Osteoblast (primary cell): ENCODE results near the gene SIGLEC11. TPM values are rescaled to one million over a fixed set of nuclear protein-coding genes. Genes with fewer than 3 reads are reported as not detected.

Experiments used
- DNase-seq: peaks from one replicate; pipeline ENCODE4 v3.0.0; 2011; ENCODE audit warnings: low spot score, mixed read lengths; ENCODE audit not compliant: insufficient read length; ENCODE audit errors: missing footprints
- H2AFZ ChIP-seq: 2 replicates; pipeline ENCODE4 v1.6.0; 2011; ENCODE audit warnings: mild to moderate bottlenecking, low read length
- H3K27ac ChIP-seq: 2 replicates; pipeline ENCODE4 v1.5.1; 2011; ENCODE audit warnings: mild to moderate bottlenecking, low read depth, low read length, moderate library complexity
- H3K27me3 ChIP-seq: 2 replicates; pipeline ENCODE4 v1.6.0; 2012; ENCODE audit warnings: mild to moderate bottlenecking, control low read depth, inconsistent platforms, low read length, moderate library complexity; ENCODE audit not compliant: insufficient read depth
- H3K36me3 ChIP-seq: 2 replicates; pipeline ENCODE4 v1.5.1; 2011; ENCODE audit warnings: mild to moderate bottlenecking, low read length, control low read depth, moderate library complexity; ENCODE audit not compliant: insufficient read depth
- H3K4me1 ChIP-seq: 2 replicates; pipeline ENCODE4 v1.5.1; 2011; ENCODE audit warnings: mild to moderate bottlenecking, low read length, control low read depth, moderate library complexity; ENCODE audit not compliant: insufficient read depth
- H3K4me2 ChIP-seq: 2 replicates; pipeline ENCODE4 v1.6.0; 2011; ENCODE audit warnings: mild to moderate bottlenecking, low read length; ENCODE audit not compliant: insufficient read depth
- H3K4me3 ChIP-seq: fragments of 200-600 bp; sonication (generic); 3 replicates; pipeline ENCODE4 v1.5.1; 2012; ENCODE audit warnings: mild to moderate bottlenecking, low read length, inconsistent platforms; ENCODE audit not compliant: insufficient read depth
- H3K79me2 ChIP-seq: 2 replicates; pipeline ENCODE4 v1.6.0; 2012; ENCODE audit warnings: mild to moderate bottlenecking, low read length, control low read depth, inconsistent platforms; ENCODE audit not compliant: insufficient read depth
- H3K9me3 ChIP-seq: 2 replicates; pipeline ENCODE4 v1.5.1; 2011; ENCODE audit warnings: low read depth, low read length, control low read depth
- H4K20me1 ChIP-seq: 2 replicates; pipeline ENCODE4 v1.6.0; 2012; ENCODE audit warnings: mild to moderate bottlenecking, low read length, control low read depth; ENCODE audit not compliant: insufficient read depth
- total RNA-seq: library from RNA; depleted of rRNA; stranded (reverse); fragments of >200 nt; gene quantifications from 2 replicates; pipeline ENCODE4 v1.2.3, GENCODE V29; 2012
- TF ChIP-seq, protein P1 (sequence below): IDR thresholded peaks from 2 replicates; pipeline ENCODE4 v1.5.1; 2011; ENCODE audit warnings: mild to moderate bottlenecking, low read depth, low read length, moderate library complexity; ENCODE audit errors: extremely low read depth

The SIGLEC11 gene
- total RNA-seq, 1 donor: under 0.01 TPM

DNA sequence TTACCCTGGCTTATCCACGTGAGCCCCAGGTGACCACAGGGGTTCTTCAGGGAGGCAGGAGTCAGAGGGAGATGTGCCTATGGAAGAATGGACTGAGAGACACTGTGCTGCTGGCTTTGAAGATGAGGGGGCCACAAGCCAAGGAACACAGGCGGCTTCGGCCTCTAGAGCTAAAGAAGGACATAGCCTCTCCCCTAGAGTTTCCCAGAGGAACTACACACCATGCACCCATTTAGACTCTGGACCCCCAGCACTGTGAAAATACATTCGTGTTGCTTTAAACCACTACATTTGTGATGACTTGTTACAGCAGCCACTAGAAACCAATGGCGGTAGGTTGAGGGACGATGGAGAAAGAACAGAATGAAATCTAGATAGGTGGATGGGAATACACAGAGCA is 45.7 kb downstream of the SIGLEC11 start:
- TF ChIP-seq, protein P1, sequence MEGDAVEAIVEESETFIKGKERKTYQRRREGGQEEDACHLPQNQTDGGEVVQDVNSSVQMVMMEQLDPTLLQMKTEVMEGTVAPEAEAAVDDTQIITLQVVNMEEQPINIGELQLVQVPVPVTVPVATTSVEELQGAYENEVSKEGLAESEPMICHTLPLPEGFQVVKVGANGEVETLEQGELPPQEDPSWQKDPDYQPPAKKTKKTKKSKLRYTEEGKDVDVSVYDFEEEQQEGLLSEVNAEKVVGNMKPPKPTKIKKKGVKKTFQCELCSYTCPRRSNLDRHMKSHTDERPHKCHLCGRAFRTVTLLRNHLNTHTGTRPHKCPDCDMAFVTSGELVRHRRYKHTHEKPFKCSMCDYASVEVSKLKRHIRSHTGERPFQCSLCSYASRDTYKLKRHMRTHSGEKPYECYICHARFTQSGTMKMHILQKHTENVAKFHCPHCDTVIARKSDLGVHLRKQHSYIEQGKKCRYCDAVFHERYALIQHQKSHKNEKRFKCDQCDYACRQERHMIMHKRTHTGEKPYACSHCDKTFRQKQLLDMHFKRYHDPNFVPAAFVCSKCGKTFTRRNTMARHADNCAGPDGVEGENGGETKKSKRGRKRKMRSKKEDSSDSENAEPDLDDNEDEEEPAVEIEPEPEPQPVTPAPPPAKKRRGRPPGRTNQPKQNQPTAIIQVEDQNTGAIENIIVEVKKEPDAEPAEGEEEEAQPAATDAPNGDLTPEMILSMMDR: no peak
- H3K27ac ChIP-seq: no peak overlapping the region

DNA sequence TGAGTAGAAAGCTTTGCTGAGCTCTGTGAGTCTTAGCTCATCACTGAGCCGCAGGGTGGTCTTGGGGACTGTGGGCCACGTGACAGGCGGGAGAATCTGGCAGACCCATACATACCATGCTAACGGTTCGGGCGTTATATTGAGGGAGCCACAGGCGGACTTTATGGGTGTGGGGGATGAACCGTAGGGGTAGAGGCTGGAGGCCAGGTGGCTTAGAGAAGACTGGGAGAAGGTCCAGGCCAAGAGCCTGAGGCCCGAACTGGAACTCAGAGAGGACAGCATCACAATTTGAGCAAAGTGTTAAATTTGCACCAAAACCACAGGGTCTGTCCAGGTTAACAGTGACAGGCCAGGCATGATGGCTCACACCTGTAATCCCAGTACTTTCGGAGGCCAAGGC is 47.3 kb downstream of the SIGLEC11 start:
- peaks cover 55% of the 10 kb centered on the region for H3K36me3 ChIP-seq
- TF ChIP-seq, protein P1: no peak

More for the DNA sequence above, 45.7 kb downstream of the SIGLEC11 start:
- Histone ChIP-seq H3K36me3 (peaks cover 50% of the 10 kb centered on the region), H4K20me1 (peaks cover 32% of the 10 kb centered on the region), H3K27me3 (no peaks in the 10 kb centered on the region), H3K4me3 (no peak overlapping the region), H2AFZ (no peak overlapping the region), H3K4me1 (peaks cover 3% of the 10 kb centered on the region), H3K9me3 (no peaks in the 10 kb centered on the region), H3K79me2 (peaks cover 62% of the 10 kb centered on the region), H3K4me2 (no peak overlapping the region)
- no peak for DNase-seq

DNA sequence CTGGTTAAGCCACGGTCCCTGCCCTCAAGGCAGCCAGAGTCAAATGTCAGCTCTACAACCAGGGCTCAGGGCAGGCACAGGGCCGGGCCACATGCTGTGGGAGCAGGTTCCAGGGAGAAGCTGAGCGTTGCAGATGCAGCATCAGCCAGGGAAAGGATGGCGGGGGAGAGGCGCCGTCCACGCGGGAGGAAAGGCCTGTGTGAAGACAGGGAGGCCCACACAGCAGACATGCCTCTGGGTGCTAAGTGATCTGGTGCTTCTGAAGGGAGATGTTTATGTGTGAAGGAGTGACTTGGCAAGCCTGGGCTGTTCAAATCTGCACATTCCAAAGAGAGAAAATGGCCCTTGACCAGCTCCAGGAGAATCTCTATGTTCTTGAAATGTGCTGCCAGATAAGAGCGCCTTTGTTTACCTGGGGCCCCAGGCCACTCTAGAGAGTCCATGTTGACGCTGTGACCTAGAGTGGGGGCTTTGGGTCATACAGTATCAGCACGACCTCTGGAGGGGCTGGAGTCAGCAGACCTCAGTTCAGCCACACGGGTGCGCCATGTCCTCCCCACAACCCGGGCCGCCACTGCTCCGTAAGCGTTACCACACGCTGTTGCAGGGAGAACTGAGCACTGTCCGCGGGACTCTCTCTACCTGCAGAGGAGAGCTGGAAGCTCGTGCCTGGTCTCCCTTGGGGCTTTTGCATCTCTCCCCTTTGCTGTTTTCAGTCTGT is 47.8 kb downstream of the SIGLEC11 start:
- H3K36me3 ChIP-seq: peaks cover 55% of the 10 kb centered on the region
- no peaks in the 10 kb centered on the region for H3K9me3 ChIP-seq
- H4K20me1 ChIP-seq: peaks cover 36% of the 10 kb centered on the region
- TF ChIP-seq, protein P1: no peak
- no peak overlapping the region for H2AFZ ChIP-seq
- peak; percentile 56 for DNase-seq
- peaks cover 46% of the 10 kb centered on the region for H3K79me2 ChIP-seq
- H3K27ac ChIP-seq: no peak overlapping the region
- no peaks in the 10 kb centered on the region for H3K27me3 ChIP-seq
- no peak overlapping the region for H3K4me2 ChIP-seq
- peaks cover 3% of the 10 kb centered on the region for H3K4me1 ChIP-seq
- no peak overlapping the region for H3K4me3 ChIP-seq

More for the DNA sequence above, 47.3 kb downstream of the SIGLEC11 start:
- H3K4me3 ChIP-seq: no peak overlapping the region
- no peak overlapping the region for H3K4me2 ChIP-seq
- H2AFZ ChIP-seq: no peak overlapping the region
- H3K9me3 ChIP-seq: no peaks in the 10 kb centered on the region
- peaks cover 30% of the 10 kb centered on the region for H4K20me1 ChIP-seq
- H3K79me2 ChIP-seq: peaks cover 51% of the 10 kb centered on the region
- no peaks in the 10 kb centered on the region for H3K27me3 ChIP-seq
- peaks cover 3% of the 10 kb centered on the region for H3K4me1 ChIP-seq
- no peak overlapping the region for H3K27ac ChIP-seq
- peak; percentile 66 for DNase-seq

DNA sequence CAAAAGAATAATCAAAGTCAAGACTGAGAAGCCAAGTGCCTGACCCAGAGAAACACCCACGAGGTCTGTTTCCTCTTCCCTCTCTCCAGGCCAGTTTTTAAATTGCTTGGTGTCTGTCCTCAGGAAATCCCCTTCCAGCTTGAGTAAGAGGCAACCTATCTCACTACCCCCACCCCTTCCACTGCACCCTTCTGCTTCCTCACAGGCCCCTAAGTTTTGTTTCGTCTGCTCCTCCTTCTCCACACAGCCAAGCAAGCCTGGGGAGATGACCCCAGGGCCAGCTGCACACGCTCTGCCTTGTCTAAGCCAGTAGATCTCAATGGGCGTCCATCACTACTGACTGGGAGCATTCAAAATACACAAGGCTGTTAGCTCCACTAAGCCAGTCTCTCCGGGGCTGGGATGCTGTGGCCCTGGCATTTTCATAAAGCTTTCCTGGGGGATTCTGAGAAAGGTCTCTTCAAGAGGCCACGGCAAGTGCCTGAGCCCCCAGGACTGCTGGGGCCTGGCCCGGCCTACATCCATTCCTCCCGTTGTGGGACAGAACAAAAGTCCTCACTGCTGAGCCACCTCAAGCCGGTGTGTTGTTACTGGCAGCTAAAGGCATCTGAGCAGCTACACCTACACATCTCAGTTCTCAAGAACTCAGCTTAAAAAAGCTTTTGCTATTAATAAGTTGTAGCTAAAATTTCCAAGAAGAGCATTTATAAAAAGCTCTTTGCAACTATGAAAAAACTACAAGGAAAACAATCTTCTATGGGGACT is 49.4 kb downstream of the SIGLEC11 start:
- Histone ChIP-seq H3K36me3 (peaks cover 55% of the 10 kb centered on the region), H3K27me3 (no peaks in the 10 kb centered on the region), H3K9me3 (no peaks in the 10 kb centered on the region), H3K4me2 (no peak overlapping the region), H2AFZ (no peak overlapping the region), H4K20me1 (peaks cover 36% of the 10 kb centered on the region), H3K4me3 (no peak overlapping the region), H3K4me1 (peaks cover 3% of the 10 kb centered on the region), H3K27ac (no peak overlapping the region), H3K79me2 (peaks cover 37% of the 10 kb centered on the region)
- DNase-seq: peak; percentile 76
- TF ChIP-seq, protein P1: no peak
